AG04450 (cell line): Measurements from ENCODE around the gene ACVR1B. TPM values are rescaled to one million over a fixed set of nuclear protein-coding genes. Genes with fewer than 3 reads are reported as not detected.

Experiments used
- CTCF ChIA-PET: fragments of 300-600, 350-600 bp; formaldehyde crosslinking; extraction: SDS; loops from one replicate; lab custom pipeline; 2022; ENCODE audit warnings: antibody characterized with exemption, inconsistent platforms; lab: Charles Lee
- POLR2A ChIA-PET: fragments of 350-600 bp; formaldehyde crosslinking; extraction: SDS; loops from one replicate; lab custom pipeline; 2021; ENCODE audit warnings: antibody characterized with exemption, inconsistent platforms; lab: Yijun Ruan, JAX
- DNase-seq: peaks from one replicate; pipeline ENCODE4 v3.0.0-alpha.2; 2011; ENCODE audit warnings: low read depth, low spot score
- H3K27ac ChIP-seq: one replicate; pipeline ENCODE4 v1.5.1; 2012; ENCODE audit warnings: low read depth, low read length, control low read depth
- H3K27me3 ChIP-seq: one replicate; pipeline ENCODE4 v1.6.0; 2012; ENCODE audit warnings: low read length; ENCODE audit not compliant: control insufficient read depth, insufficient read depth
- H3K4me3 ChIP-seq: 2 replicates; pipeline ENCODE4 v1.5.1; 2011; ENCODE audit warnings: mild to moderate bottlenecking, low read depth, low read length, control low read depth
- H3K9me3 ChIP-seq: 2 replicates; pipeline ENCODE4 v1.5.1; 2012; ENCODE audit warnings: low read length; ENCODE audit not compliant: control insufficient read depth, insufficient read depth
- polyA plus RNA-seq: library from polyadenylated mRNA; depleted of rRNA; stranded (reverse); fragments of >200 nt; gene quantifications from 2 replicates; pipeline ENCODE4 v1.2.3, GENCODE V29; 2011
- TF ChIP-seq, protein P1 (sequence below): IDR thresholded peaks from 2 replicates; pipeline ENCODE4 v1.5.1; 2011; ENCODE audit warnings: low read depth, low read length, control low read depth, inconsistent platforms

ACVR1B gene
- polyA plus RNA-seq, 1 experiment = 16.4 TPM

- Histone ChIP-seq H3K9me3 (no peaks in the 10 kb centered on the region; the same call in 1 of the 2 replicates), H3K4me3 (no peak overlapping the region), H3K27me3 (no peaks in the 10 kb centered on the region), H3K27ac (no peak overlapping the region)
- ChIA-PET POLR2A (no interaction called here), CTCF (interaction anchor here (0.7 to 5.4 kb wide), 3 partner anchors 9 to 55 kb away, joined by 4 to 43 read pairs (median 7); no protein-coding TSS in a partner anchor)
- TF ChIP-seq, protein P1, sequence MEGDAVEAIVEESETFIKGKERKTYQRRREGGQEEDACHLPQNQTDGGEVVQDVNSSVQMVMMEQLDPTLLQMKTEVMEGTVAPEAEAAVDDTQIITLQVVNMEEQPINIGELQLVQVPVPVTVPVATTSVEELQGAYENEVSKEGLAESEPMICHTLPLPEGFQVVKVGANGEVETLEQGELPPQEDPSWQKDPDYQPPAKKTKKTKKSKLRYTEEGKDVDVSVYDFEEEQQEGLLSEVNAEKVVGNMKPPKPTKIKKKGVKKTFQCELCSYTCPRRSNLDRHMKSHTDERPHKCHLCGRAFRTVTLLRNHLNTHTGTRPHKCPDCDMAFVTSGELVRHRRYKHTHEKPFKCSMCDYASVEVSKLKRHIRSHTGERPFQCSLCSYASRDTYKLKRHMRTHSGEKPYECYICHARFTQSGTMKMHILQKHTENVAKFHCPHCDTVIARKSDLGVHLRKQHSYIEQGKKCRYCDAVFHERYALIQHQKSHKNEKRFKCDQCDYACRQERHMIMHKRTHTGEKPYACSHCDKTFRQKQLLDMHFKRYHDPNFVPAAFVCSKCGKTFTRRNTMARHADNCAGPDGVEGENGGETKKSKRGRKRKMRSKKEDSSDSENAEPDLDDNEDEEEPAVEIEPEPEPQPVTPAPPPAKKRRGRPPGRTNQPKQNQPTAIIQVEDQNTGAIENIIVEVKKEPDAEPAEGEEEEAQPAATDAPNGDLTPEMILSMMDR = no peak
- no peak for DNase-seq
Observed at GRCh38 chr12:51913071-51914033, 38.1 kb upstream of the ACVR1B start.

DNA sequence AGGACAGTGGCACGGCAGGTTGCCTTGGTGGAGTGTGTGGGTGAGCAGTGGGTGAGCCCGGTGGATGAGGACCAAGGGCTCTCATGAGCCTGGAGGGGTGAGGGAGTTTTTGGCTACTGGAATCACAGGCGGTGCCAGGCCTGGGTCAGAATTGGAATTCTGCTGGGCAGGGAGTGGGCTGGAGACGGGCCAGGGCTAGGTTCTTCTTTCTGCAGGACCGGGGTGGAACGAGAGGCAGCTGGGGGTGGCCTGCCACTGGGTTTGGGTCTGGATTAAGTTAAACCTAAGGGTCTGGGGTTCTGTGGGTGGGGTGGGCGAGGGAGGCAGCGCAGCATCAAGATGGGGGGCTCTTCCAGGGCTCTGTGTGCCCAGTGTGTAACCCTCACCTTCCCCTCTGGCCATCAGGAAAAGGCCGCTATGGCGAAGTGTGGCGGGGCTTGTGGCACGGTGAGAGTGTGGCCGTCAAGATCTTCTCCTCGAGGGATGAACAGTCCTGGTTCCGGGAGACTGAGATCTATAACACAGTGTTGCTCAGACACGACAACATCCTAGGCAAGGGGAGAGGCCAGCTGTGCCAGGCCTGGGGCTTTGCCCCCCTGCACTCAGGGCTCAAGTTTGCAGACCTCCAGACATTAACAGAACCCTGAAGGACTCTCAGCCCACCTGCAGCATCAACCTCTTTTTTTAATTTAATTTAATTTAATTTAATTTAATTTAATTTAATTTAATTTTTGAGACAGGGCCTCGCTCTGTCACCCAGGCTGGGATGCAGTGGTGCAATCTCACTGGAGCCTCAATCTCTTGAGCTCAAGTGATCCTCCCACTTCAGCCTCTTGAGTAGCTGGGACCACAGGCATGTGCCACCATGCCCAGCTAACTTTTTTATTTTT is 37.2 kb upstream of the ACVR1B start:
- CTCF ChIA-PET = interaction anchor here (1.0 to 5.4 kb wide), 2 partner anchors 8 to 9 kb away, joined by 9 to 43 read pairs; no protein-coding TSS in a partner anchor
- H3K4me3 ChIP-seq = no peak overlapping the region
- H3K27me3 ChIP-seq = no peaks in the 10 kb centered on the region
- DNase-seq = no peak
- TF ChIP-seq, protein P1 = no peak
- H3K27ac ChIP-seq = no peak overlapping the region
- H3K9me3 ChIP-seq = no peaks in the 10 kb centered on the region; the same call in 1 of the 2 replicates
- POLR2A ChIA-PET = no interaction called here

GRCh38 chr12:51915003-51915625 is 36.4 kb upstream of the ACVR1B start:
- TF ChIP-seq, protein P1 = no peak
- H3K4me3 ChIP-seq = no peak overlapping the region
- ChIA-PET CTCF (interaction anchor here (1.0 kb wide), 1 partner anchor 8 kb away, joined by 9 read pairs; no protein-coding TSS in a partner anchor), POLR2A (no interaction called here)
- no peaks in the 10 kb centered on the region for H3K27me3 ChIP-seq
- no peak for DNase-seq
- no peak overlapping the region for H3K27ac ChIP-seq
- no peaks in the 10 kb centered on the region; the same call in 1 of the 2 replicates for H3K9me3 ChIP-seq

DNA sequence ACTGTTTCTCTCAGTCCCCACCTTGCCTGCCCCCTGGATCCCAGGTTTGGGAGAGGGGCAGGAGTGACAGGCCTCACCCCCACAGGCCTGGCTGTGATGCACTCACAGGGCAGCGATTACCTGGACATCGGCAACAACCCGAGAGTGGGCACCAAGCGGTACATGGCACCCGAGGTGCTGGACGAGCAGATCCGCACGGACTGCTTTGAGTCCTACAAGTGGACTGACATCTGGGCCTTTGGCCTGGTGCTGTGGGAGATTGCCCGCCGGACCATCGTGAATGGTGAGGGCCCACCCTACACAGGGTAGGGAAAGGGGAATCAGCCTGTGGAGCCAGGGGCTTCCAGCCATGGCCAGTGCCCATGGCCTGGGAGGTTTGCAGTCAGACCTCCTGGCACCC is 35.5 kb upstream of the ACVR1B start:
- Histone ChIP-seq H3K4me3 (no peak overlapping the region), H3K27me3 (no peaks in the 10 kb centered on the region), H3K27ac (no peak overlapping the region), H3K9me3 (no peaks in the 10 kb centered on the region; the same call in 1 of the 2 replicates)
- TF ChIP-seq, protein P1 = no peak
- ChIA-PET POLR2A (no interaction called here), CTCF (no interaction called here)
- DNase-seq = no peak
